Effector CD8-positive, alpha-beta T cell (primary cell): Measurements from ENCODE around the gene ST6GALNAC2.
"Not testable (repeated sequence)": the region's sequence is repeated elsewhere in the genome, so short reads cannot be mapped to it uniquely, and the experiment has no call there.

ENCODE experiments used
- DNase-seq: peaks from one replicate; lab custom pipeline; 2025; lab: John Stamatoyannopoulos, UW

The ST6GALNAC2 gene

GRCh38 chr17:76528528-76529223 lies 57.0 kb downstream of the ST6GALNAC2 start:
- DNase-seq = no peak

- DNase-seq = no peak
Observed at GRCh38 chr17:76528156-76528527, 57.5 kb downstream of the ST6GALNAC2 start.

- DNase-seq = peak; percentile 47
Observed at GRCh38 chr17:76527430-76528111, 58.1 kb downstream of the ST6GALNAC2 start.

- DNase-seq = not testable (repeated sequence)
Observed at GRCh38 chr17:76527016-76527415, 58.6 kb downstream of the ST6GALNAC2 start.

- not testable (repeated sequence) for DNase-seq
Observed at GRCh38 chr17:76525513-76525833, 60.2 kb downstream of the ST6GALNAC2 start.

DNA sequence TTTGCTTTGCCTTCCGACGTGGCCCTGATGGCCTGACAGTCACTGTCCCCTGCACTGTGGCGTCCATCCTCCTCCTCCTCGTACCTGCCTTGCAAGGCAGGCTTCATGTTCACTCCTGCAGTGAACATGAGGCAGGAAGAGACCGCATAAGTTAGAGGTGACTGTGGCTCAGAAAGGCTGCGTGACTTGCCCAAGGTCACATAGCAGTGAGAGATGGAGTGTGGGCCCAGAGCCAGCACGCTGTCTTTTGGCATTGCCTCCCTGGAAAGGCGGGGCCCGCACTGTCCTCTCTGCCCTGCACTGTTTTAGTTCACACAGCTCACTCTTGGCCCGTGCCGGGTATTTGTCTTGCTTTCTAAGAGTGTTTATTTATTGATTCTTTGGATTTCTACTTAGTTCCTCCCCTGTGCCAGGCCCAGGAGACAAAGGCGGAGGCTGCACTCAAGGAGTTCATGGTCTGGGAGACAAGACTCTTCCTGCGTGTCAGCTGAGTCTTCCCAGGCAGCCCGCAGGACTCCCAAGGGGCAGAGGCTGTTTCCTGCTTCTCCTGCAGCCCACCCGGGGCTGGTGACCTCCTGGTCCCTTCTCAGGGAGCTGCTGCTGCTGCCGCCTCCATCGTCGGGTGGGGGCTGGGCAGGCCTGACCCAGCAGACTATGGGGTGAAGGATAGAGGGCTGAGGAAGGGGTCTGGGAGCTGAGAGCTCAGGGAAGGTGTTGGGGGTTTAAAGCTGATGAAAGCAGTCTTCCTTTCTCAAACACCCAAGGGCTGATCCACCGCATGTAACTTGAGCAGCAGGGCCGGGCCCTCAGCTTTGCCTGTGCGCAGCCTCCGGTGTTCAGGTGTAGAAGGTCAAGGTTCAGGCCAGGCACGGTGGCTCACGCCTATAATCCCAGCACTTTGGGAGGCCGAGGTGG lies 60.8 kb downstream of the ST6GALNAC2 start:
- DNase-seq = no peak

GRCh38 chr17:76523084-76524037 lies 62.3 kb downstream of the ST6GALNAC2 start:
- peak; percentile 69 for DNase-seq

DNA sequence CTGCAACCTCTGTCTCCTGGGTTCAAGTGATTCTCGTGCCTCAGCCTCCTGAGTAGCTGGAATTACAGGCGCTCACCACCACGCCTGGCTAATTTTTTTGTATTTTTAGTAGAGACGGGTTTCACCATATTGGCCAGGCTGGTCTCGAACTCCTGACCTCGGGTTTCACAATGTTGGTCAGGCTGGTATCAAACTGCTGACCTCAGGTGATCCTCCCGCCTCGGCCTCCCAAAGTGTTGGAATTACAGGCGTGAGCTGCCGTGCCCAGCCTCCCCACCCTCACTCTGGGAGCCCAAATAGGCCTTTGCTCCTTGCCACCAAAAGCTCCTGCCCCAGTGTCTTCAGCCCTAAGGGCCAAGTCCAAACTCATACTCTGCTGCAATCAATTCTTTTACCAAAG lies 64.0 kb downstream of the ST6GALNAC2 start:
- DNase-seq = not testable (repeated sequence)

GRCh38 chr17:76521262-76521661 lies 64.4 kb downstream of the ST6GALNAC2 start:
- DNase-seq = no peak

DNA sequence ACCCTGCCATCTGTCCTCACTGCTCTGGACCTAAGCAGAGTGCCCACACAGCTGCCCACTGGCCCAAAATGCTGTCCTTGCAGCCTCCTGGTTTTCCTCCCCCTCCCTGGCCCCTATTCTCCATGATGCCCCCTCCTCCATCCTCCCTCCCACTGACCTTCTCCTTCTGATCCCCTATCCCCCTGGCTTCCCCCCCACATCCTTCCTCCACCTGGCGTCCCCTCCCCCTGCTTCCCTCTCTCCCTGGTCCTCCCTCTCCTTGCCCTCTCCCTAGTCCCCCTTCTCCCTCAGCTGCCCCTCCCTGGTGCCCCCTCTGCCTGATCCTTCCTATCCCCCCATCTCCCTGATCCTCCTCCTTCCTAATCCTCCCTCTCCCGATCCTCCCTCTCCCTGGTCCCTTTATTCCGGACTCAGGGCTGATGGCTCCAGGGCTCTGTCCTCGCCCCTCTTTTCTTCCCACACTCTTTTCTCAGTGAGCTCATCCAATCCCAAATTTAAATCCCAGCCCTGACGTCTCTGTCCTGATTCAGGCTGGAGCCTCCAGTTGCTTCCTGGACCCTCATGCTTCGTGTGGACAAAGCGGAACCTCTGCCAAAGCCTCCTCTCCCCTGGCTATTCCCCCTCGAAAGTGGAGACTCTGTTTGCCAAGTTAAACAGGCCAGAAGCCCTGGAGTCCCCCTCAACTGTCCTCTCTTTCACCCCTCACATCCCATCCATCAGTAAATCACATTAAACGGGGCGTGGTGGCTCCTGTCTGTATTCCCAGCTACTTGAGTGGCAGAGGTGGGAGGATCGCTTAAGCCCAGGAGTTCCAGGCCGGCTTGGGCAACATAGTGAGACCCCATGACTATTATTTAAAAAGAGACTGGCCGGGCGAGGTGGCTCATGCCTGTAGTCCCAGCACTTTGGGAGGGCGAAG lies 66.4 kb downstream of the ST6GALNAC2 start:
- DNase-seq = no peak

DNA sequence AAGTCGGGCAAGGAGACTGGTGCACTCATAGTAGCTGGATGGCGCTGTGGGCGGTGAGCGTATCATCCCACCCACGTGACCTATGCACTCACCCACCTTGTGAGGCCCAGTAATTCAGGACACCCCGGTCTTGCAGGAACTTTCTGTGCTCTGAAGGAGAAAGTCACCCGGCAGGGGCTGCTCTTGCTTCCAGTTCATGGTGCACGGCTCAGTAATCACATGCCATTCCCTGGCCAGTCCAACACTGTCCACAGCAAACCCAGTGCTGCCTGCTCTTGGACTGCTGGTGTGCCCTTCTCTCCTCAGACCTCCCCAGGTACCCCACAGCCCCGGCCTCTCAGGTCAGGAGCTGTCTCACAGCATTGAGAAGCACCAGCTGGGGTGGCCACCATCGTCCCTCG lies 68.0 kb downstream of the ST6GALNAC2 start:
- DNase-seq = no peak
